NCI-H146 treated with DMSO at 0.1 percent for 48 hours (cell line): ENCODE data around the gene ACTA2.
A peak's percentile ranks its signal among the peaks of the same experiment; 100 is the strongest.

Source experiments
- DNase-seq: peaks from one replicate; lab custom pipeline; 2025; ENCODE audit not compliant: unreplicated experiment; lab: John Stamatoyannopoulos, UW

Gene ACTA2

GRCh38 chr10:88952647-88953111 lies at the start of gene ACTA2:
Gene ACTA2 (minus strand): TSS chr10:88952773. CDS start chr10:88948930, 3,843 bp downstream.
- no peak for DNase-seq

GRCh38 chr10:89001729-89002072 lies 49.1 kb upstream of the ACTA2 start:
- DNase-seq: no peak

- no peak for DNase-seq
Observed at GRCh38 chr10:89001024-89001728, 48.6 kb upstream of the ACTA2 start.

GRCh38 chr10:88999625-89000024 lies 47.1 kb upstream of the ACTA2 start:
- no peak for DNase-seq

GRCh38 chr10:88996927-88997326 lies 44.4 kb upstream of the ACTA2 start:
- DNase-seq: no peak

- no peak for DNase-seq
Observed at GRCh38 chr10:88995156-88995876, 42.7 kb upstream of the ACTA2 start.

GRCh38 chr10:88994019-88994418 lies 41.4 kb upstream of the ACTA2 start:
- DNase-seq: no peak

GRCh38 chr10:88992921-88993524 lies 40.5 kb upstream of the ACTA2 start:
- no peak for DNase-seq

GRCh38 chr10:88991899-88992320 lies 39.3 kb upstream of the ACTA2 start:
- no peak for DNase-seq

- peak; percentile 7 for DNase-seq
Observed at GRCh38 chr10:88991161-88991898, 38.8 kb upstream of the ACTA2 start.

- peak; percentile 24 for DNase-seq
Observed at GRCh38 chr10:88990384-88991160, 38.0 kb upstream of the ACTA2 start, which contains the start of gene FAS. Gene FAS (plus strand): TSS chr10:88990798. CDS start chr10:88990877, 79 bp downstream.

GRCh38 chr10:88989824-88990383 lies 37.3 kb upstream of the ACTA2 start:
- DNase-seq: no peak

- DNase-seq: no peak
Observed at GRCh38 chr10:88989423-88989822, 36.9 kb upstream of the ACTA2 start.

- DNase-seq: no peak
Observed at GRCh38 chr10:88987840-88988239, 35.3 kb upstream of the ACTA2 start.

GRCh38 chr10:88987243-88987725 lies 34.7 kb upstream of the ACTA2 start:
- DNase-seq: no peak

GRCh38 chr10:88986549-88987242 lies 34.1 kb upstream of the ACTA2 start:
- no peak for DNase-seq

- no peak for DNase-seq
Observed at GRCh38 chr10:88984525-88984924, 32.0 kb upstream of the ACTA2 start.

- DNase-seq: no peak
Observed at GRCh38 chr10:88983939-88984338, 31.4 kb upstream of the ACTA2 start.

- no peak for DNase-seq
Observed at GRCh38 chr10:88983206-88983605, 30.6 kb upstream of the ACTA2 start.
